HG02798 (cell line): ENCODE results near the gene STRN4.
"Not testable (repeated sequence)": the region's sequence is repeated elsewhere in the genome, so short reads cannot be mapped to it uniquely, and the experiment has no call there.

ENCODE experiments used
- ATAC-seq: cut with Tn5 transposase; IDR thresholded peaks from one replicate; pipeline ENCODE4 v1.9.1; 2021; ENCODE audit warnings: mild to moderate bottlenecking; ENCODE audit not compliant: unreplicated experiment, poor library complexity

Gene STRN4, protein sequence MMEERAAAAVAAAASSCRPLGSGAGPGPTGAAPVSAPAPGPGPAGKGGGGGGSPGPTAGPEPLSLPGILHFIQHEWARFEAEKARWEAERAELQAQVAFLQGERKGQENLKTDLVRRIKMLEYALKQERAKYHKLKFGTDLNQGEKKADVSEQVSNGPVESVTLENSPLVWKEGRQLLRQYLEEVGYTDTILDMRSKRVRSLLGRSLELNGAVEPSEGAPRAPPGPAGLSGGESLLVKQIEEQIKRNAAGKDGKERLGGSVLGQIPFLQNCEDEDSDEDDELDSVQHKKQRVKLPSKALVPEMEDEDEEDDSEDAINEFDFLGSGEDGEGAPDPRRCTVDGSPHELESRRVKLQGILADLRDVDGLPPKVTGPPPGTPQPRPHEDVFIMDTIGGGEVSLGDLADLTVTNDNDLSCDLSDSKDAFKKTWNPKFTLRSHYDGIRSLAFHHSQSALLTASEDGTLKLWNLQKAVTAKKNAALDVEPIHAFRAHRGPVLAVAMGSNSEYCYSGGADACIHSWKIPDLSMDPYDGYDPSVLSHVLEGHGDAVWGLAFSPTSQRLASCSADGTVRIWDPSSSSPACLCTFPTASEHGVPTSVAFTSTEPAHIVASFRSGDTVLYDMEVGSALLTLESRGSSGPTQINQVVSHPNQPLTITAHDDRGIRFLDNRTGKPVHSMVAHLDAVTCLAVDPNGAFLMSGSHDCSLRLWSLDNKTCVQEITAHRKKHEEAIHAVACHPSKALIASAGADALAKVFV

DNA sequence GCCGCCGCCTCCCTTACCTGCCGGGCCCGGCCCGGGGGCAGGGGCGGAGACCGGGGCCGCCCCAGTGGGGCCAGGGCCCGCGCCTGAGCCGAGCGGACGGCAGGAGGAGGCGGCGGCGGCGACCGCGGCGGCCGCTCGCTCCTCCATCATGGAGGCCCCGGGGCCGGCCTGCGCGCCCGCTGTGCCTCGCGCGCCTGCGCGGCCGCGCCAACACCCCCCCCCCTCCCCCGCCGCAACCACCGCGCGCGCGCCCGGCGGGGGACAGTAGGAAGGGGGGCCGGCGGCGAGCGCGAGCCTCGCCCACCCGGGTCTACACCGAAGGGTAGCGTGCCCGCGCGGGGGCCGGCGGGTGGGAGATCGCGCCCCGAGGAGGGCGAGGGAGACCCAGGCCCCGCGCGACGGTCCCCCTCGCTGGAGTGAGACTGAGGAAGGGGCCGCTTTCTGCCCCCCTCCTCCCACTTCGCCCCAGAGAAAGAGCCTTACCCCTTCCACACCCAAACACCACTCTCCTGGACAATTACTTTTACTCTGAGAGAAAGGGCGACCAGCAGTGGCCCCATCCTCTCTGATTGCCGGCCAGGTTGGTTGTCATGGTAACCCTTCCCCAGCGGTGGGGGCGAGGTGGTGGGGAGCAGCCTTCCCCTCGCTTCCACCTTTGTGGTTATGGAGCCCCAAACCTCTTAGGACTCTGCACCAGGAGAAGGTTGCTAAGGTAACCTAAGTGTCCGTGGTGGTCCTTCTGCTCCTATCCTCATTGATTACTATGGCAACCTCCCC, at the start of gene STRN4:
Gene STRN4 (minus strand): TSS at position 170 of the 777 bp plus-strand sequence. CDS start 20 bp downstream, at position 150.
- ATAC-seq = peak; percentile 67

- ATAC-seq = no peak
These were observed 45.7 kb upstream of the STRN4 start for GRCh38 chr19:46791944-46792343.

DNA sequence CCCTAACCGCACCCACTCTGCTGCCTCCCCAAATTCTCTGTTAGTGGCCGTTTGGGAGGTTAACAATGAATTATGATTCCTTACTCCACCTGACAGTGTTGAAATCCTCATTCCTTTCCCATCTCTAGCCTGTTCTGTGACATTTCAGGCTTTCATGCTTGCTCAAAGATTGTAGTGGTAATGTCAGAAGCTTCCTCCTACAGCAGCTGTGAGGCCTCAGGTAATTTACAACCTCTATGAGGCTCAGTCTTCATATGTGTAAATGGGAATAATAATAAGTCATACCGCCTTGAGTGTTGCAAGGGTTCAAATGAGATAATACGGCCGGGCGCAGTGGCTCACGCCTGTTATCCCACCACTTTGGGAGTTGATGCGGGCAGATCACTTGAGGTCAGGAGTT, 43.1 kb upstream of the STRN4 start:
- no peak for ATAC-seq

- ATAC-seq = no peak
These were observed 42.7 kb upstream of the STRN4 start for GRCh38 chr19:46788968-46789338.

- ATAC-seq = peak; percentile 69
These were observed 42.2 kb upstream of the STRN4 start, which contains the start of gene SLC1A5 for GRCh38 chr19:46788262-46788967. Gene SLC1A5, minus strand, starts transcription at chr19:46788594. Its CDS starts 629 bp downstream, at chr19:46787965.

DNA sequence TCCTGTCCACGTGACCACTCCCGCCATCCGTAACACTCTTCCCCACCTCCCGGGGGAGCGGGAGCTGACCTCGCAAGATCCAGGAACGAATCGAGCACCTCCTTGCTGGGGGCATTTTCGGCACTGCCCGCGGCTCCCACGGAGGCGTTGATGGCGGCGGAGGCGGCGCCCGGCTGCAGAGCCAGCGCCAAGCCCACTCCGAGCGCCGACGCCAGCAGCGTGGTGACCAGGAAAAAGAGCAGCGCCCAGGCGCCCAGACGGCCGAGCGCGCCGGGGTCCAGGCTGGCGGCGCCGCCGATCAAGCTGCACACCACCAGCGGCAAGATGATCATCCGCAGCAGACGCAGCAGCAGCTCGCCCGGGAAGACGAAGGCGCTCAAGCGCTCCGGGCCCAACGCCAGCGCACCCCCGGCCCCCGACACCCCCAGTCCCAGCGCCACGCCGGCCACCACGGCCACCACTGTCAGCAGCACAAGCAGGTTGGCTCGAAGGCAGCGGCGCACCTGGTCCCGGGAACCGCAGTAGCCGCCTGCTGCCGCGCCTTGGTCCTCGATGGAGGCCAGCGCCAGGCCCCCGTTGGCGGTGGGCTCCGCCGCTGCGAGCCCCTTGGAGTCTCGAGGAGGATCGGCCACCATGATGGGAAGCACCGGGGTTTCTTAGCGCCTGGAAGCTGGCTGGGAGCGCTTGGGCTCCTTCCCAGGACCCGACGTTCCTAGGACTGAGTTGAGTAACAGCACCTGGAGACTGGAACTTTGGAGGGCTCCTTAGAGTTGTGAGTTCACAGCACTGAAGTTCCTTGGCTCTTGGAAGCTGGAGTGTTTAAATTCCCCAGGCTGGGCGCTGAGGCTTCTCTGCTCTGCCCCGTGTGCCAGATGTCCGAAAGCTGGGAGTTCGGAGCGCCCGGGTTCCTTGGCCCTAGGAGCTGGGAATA, 41.3 kb upstream of the STRN4 start:
- peak; percentile 0 for ATAC-seq

- ATAC-seq = no peak
These were observed 40.7 kb upstream of the STRN4 start for GRCh38 chr19:46787040-46787330.

GRCh38 chr19:46786236-46787039, 40.2 kb upstream of the STRN4 start:
- peak; percentile 24 for ATAC-seq

DNA sequence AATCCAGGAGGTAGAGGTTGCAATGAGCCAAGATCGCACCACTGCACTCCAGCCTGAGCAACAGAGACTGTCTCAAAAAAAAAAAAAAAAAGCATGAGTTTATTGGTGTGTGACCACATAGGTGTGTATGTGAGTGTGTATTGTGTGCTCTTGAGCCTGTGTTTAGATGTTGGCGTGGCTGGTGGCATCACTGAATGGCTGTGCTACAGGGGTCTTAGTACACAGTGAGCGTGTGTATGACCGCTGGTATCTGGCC, 39.7 kb upstream of the STRN4 start:
- ATAC-seq = no peak

GRCh38 chr19:46785054-46785979, 39.1 kb upstream of the STRN4 start:
- no peak for ATAC-seq

DNA sequence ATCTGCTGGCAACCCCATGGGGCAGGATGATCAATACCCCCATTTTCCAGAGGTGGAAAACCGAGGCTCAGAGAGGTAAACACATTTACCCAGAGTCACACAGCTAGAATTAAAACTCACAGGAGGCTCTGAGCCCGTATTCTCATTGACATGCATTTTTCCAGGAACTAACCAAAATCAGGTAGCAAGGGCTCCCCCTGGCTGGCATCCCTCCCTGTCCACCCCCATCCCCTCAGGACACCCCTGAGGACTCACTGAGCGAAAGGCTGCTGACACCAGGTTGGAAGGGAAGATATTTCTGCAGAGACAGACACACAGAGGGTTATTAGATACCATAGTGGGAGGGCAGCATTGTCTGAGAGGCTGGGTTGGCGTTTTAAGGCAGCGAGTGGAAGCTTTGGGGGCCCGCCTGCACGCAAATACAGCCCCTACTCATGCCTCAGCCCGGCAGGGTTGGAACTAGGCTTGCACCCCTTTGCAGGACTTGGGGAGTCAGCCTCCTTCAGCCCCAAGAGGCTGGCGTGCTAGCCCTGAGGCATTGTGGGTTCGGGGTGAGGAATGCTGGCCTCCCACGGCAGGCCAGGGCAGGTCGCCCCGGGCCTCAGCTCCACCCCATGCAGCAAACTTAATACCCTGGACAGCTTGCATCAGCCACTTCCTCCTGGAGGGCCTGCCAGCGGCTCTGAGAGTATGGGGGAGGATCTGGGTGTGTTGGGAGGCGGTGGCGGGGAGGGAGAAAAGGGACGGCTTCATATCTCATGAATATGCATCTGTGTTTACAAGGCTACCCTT, 38.2 kb upstream of the STRN4 start:
- ATAC-seq = peak; percentile 36

GRCh38 chr19:46783670-46784069, 37.4 kb upstream of the STRN4 start:
- no peak for ATAC-seq

- no peak for ATAC-seq
These were observed 36.2 kb upstream of the STRN4 start for GRCh38 chr19:46782355-46783019.

- ATAC-seq = not testable (repeated sequence)
These were observed 31.9 kb upstream of the STRN4 start for GRCh38 chr19:46777956-46778645.

DNA sequence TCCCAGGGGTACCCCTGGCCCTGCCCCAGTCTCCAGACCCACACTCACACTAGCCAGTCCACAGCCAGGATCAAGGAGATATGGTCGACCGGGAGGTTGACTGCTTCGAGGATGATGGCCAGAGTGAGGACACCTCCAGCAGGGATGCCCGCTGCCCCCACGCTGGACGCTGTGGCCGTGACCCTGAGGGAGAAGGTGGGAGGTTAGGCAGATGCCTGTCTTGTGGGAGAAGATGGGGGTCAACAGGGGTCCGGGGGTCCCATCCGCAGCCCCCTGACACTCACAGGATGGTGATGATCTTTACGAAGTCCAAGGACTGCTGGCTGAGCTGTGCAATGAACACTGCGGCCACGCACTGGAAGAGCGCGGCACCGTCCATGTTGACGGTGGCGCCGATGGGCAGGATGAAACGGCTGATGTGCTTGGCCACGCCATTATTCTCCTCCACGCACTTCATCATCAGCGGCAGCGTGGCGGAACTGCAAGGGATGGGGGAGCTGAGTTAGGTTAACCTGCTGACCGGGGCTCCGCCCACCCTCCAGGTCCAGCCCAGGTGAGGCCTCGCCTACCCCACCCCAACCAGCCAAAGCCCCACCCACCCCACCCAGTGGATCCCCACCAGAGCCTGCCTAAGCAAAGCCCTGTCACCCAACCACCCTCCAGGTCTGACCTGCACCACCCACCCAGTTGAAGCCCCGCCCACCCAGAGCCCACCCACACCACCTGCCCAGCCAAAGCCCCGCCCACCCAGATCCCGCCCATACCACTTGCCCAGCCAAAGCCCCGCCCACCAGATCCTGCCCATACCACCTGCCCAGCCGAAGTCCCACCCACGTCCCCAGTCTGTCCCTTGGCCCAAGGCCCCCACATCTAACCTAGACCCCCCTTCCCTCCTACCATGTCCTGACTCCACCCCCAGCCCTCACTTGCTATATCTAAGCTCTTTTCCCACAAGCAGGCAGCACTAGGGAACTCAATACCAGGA, 31.0 kb upstream of the STRN4 start:
- no peak for ATAC-seq
